SK-N-MC (cell line): Measurements from ENCODE around the gene RYR3.
"Not testable (repeated sequence)": the region's sequence is repeated elsewhere in the genome, so short reads cannot be mapped to it uniquely, and the experiment has no call there.

Source experiments
- DNase-seq: peaks from one replicate; pipeline ENCODE4 v3.0.0-alpha.2; 2011; ENCODE audit warnings: low read depth, low spot score
- H3K27ac ChIP-seq: fragments of 200-600 bp; sonication (generic); 2 replicates; pipeline ENCODE4 v1.5.1; 2016; ENCODE audit warnings: mixed run types
- H3K36me3 ChIP-seq: fragments of 200-600 bp; sonication (generic); 2 replicates; pipeline ENCODE4 v1.6.1; 2017; ENCODE audit warnings: antibody characterized with exemption, low read length, mixed read lengths; ENCODE audit not compliant: insufficient read depth
- H3K4me3 ChIP-seq: fragments of 200-600 bp; sonication (generic); 2 replicates; pipeline ENCODE4 v1.5.1; 2016
- H3K9ac ChIP-seq: fragments of 200-600 bp; sonication (generic); 2 replicates; pipeline ENCODE4 v1.8.0; 2017; ENCODE audit warnings: mixed run types, mixed read lengths; ENCODE audit not compliant: insufficient read length
- H3K9me3 ChIP-seq: fragments of 200-600 bp; sonication (generic); 2 replicates; pipeline ENCODE4 v1.6.1; 2017; ENCODE audit warnings: low read depth, mild to moderate bottlenecking, antibody characterized with exemption, low read length, moderate library complexity, mixed read lengths
- EZH2 ChIP-seq: fragments of 200-600 bp; sonication (generic); IDR thresholded peaks from one replicate; pipeline ENCODE4 v1.6.1; 2017; ENCODE audit warnings: antibody characterized with exemption
- FOXP2 ChIP-seq: optimal IDR thresholded peaks from 2 replicates; pipeline ENCODE3; 2011; ENCODE audit warnings: mild to moderate bottlenecking, moderate library complexity; ENCODE audit not compliant: insufficient read depth; ENCODE audit errors: extremely low read length, control extremely low read depth
- POLR2AphosphoS5 ChIP-seq: IDR thresholded peaks from 2 replicates; pipeline ENCODE4 v1.6.1; 2012; ENCODE audit warnings: mild to moderate bottlenecking, low read depth, low read length, borderline replicate concordance

RYR3 gene

GRCh38 chr15:33586786-33587697 is 276.3 kb downstream of the RYR3 start:
- no peak overlapping the region for H3K27ac ChIP-seq
- DNase-seq = no peak
- H3K36me3 ChIP-seq = no peaks in the 10 kb centered on the region
- TF ChIP-seq FOXP2 (no peak), EZH2 (no peak), POLR2AphosphoS5 (no peak)
- no peak overlapping the region for H3K4me3 ChIP-seq
- no peak overlapping the region for H3K9ac ChIP-seq
- no peaks in the 10 kb centered on the region for H3K9me3 ChIP-seq

- Histone ChIP-seq H3K9ac (no peak overlapping the region), H3K4me3 (no peak overlapping the region), H3K36me3 (no peaks in the 10 kb centered on the region), H3K9me3 (no peaks in the 10 kb centered on the region), H3K27ac (no peak overlapping the region)
- no peak for DNase-seq
- TF ChIP-seq POLR2AphosphoS5 (no peak), FOXP2 (no peak), EZH2 (no peak)
These were observed 277.0 kb downstream of the RYR3 start for GRCh38 chr15:33587773-33588172.

- TF ChIP-seq POLR2AphosphoS5 (no peak), EZH2 (no peak), FOXP2 (no peak)
- no peak for DNase-seq
- H3K4me3 ChIP-seq = no peak overlapping the region
- H3K27ac ChIP-seq = no peak overlapping the region
- no peaks in the 10 kb centered on the region for H3K9me3 ChIP-seq
- H3K36me3 ChIP-seq = no peaks in the 10 kb centered on the region
- no peak overlapping the region for H3K9ac ChIP-seq
These were observed 282.1 kb downstream of the RYR3 start for GRCh38 chr15:33592864-33593263.

GRCh38 chr15:33598382-33598781 is 287.6 kb downstream of the RYR3 start:
- H3K27ac ChIP-seq, DNase-seq, H3K9ac ChIP-seq, H3K4me3 ChIP-seq, H3K36me3 ChIP-seq, H3K9me3 ChIP-seq: not testable (repeated sequence)

GRCh38 chr15:33600212-33600611 is 289.4 kb downstream of the RYR3 start:
- Histone ChIP-seq H3K4me3 (no peak overlapping the region), H3K27ac (no peak overlapping the region), H3K36me3 (no peaks in the 10 kb centered on the region), H3K9me3 (no peaks in the 10 kb centered on the region), H3K9ac (no peak overlapping the region)
- no peak for DNase-seq
- TF ChIP-seq FOXP2 (no peak), EZH2 (no peak), POLR2AphosphoS5 (no peak)

- Histone ChIP-seq H3K36me3 (no peaks in the 10 kb centered on the region), H3K27ac (no peak overlapping the region), H3K9ac (no peak overlapping the region), H3K4me3 (no peak overlapping the region), H3K9me3 (no peaks in the 10 kb centered on the region)
- no peak for DNase-seq
- TF ChIP-seq FOXP2 = no peak
- no peak for TF ChIP-seq POLR2AphosphoS5
- TF ChIP-seq EZH2 = no peak
These were observed 290.7 kb downstream of the RYR3 start for GRCh38 chr15:33601461-33601860.

GRCh38 chr15:33608714-33609113 is 297.9 kb downstream of the RYR3 start:
- Histone ChIP-seq H3K9me3 (no peaks in the 10 kb centered on the region), H3K27ac (no peak overlapping the region), H3K4me3 (no peak overlapping the region), H3K9ac (no peak overlapping the region), H3K36me3 (no peaks in the 10 kb centered on the region)
- DNase-seq = no peak
- TF ChIP-seq EZH2 (no peak), POLR2AphosphoS5 (no peak), FOXP2 (no peak)

- no peak overlapping the region for H3K27ac ChIP-seq
- no peaks in the 10 kb centered on the region for H3K9me3 ChIP-seq
- DNase-seq = no peak
- H3K9ac ChIP-seq = no peak overlapping the region
- no peaks in the 10 kb centered on the region for H3K36me3 ChIP-seq
- H3K4me3 ChIP-seq = no peak overlapping the region
- TF ChIP-seq POLR2AphosphoS5 (no peak), FOXP2 (no peak), EZH2 (no peak)
These were observed 302.0 kb downstream of the RYR3 start for GRCh38 chr15:33612721-33613304.

GRCh38 chr15:33616475-33616874 is 305.7 kb downstream of the RYR3 start:
- no peaks in the 10 kb centered on the region for H3K9me3 ChIP-seq
- TF ChIP-seq FOXP2 (no peak), EZH2 (no peak), POLR2AphosphoS5 (no peak)
- H3K36me3 ChIP-seq = no peaks in the 10 kb centered on the region
- no peak overlapping the region for H3K4me3 ChIP-seq
- H3K9ac ChIP-seq = no peak overlapping the region
- DNase-seq = no peak
- no peak overlapping the region for H3K27ac ChIP-seq

- TF ChIP-seq FOXP2 (no peak), EZH2 (no peak), POLR2AphosphoS5 (no peak)
- Histone ChIP-seq H3K4me3 (no peak overlapping the region), H3K9ac (no peak overlapping the region), H3K9me3 (no peaks in the 10 kb centered on the region), H3K27ac (no peak overlapping the region), H3K36me3 (no peaks in the 10 kb centered on the region)
- DNase-seq = no peak
These were observed 307.6 kb downstream of the RYR3 start for GRCh38 chr15:33618350-33618749.
